Effector CD4-positive, alpha-beta T cell (primary cell): ENCODE measurements around the gene AKR7A3.
A peak's percentile ranks its signal among the peaks of the same experiment; 100 is the strongest.

Source experiments
- DNase-seq: peaks from one replicate; pipeline ENCODE4 v3.0.0-alpha.2; 2020
- total RNA-seq: gene quantifications from one replicate; lab custom pipeline; 2026; lab: John Stamatoyannopoulos, UW

Gene AKR7A3
- total RNA-seq, result 0.94 reads per million

GRCh38 chr1:19288324-19289241 is at the start of gene AKR7A3:
AKR7A3 (minus strand) TSS chr1:19288770; CDS start chr1:19288709, 61 bp downstream.
- DNase-seq, result peak; percentile 24

- no peak for DNase-seq
Measured at GRCh38 chr1:19338323-19338762, 49.8 kb upstream of the AKR7A3 start.

GRCh38 chr1:19337289-19337688 is 48.7 kb upstream of the AKR7A3 start:
- no peak for DNase-seq

- DNase-seq, result no peak
Measured at GRCh38 chr1:19336543-19336942, 48.0 kb upstream of the AKR7A3 start.

DNA sequence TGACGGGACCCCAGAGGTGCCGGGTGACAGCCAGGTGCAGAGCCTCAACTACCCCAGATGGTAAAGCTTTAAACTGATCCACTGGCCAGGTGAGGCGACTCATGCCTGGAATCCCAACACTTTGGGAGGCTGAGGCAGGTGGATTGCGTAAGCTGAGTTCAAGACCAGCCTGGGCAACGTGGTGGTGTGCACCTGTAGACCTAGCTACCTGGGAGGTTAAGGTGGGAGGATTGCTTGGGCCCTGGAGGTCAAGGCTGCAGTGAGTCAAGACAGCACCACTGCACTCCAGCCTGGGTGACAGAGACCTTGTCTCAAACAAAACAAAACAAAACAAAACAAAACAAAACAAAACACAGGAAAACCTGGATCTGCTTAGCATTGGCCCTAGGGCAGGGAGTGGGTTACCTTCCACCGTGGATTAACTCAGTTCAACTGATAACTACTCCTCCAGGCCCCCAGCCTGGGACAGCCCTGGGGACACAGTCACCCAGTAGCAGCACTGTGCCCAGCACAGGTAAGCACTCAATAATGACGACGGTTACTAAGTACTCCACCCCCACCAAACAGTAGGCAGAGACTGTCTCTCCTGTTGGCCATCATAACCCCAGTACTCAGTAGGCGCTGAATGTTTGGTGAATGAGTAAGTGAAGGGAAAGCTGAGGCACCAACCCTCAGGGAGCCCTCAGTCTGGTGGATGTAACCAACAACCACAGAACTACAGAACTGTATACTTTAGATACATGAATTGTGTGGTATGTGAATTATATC is 45.2 kb upstream of the AKR7A3 start:
- no peak for DNase-seq

DNA sequence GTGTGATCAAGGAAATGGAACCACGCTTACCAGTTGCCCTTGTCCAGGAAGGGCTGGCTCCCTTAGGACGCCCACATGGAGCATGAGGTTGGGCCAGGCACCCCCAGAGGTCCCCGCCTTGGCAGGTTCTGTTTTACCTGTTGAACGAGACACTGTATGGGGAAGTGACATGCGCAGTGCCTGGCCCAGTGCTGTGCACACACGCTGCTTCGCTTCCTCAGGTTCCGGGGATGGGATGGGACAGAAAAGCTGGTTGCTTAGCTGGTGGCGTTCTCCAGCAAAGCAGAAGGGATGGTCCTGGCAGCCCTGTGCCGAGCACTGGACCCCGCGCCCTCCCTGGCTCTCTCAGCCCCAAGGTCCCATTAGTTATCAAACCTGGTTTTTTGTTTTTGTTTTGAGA is 44.3 kb upstream of the AKR7A3 start:
- no peak for DNase-seq

DNA sequence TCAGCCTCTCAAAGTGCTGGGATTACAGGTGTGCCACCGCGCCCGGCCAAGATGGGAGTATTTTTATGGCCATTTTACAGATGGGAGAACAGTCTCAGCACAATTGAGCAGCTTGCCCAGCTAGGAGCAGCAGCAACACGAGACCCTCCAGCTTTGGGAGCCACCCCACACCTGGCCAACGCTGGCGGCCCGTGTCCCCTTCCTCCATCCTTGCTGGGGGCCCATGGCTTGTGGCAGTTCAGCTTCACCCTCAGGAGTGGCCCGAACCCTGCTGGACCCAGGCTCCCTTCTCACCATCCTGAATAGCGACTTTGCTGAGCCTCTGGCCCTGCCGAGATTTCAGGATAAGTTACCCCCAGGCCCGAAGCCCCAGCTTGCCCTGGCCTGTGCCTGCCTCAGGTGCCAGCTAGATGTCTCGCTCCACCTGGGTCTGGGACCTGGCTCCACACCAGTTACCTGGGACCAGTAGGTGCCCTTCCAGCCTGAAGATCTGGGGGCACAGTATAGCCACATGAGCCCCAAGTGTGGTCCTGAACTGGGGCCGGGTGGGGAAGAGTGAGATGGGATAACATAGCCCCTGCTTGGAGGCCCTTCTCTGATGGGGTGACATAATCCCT is 42.8 kb upstream of the AKR7A3 start:
- DNase-seq, result no peak

DNA sequence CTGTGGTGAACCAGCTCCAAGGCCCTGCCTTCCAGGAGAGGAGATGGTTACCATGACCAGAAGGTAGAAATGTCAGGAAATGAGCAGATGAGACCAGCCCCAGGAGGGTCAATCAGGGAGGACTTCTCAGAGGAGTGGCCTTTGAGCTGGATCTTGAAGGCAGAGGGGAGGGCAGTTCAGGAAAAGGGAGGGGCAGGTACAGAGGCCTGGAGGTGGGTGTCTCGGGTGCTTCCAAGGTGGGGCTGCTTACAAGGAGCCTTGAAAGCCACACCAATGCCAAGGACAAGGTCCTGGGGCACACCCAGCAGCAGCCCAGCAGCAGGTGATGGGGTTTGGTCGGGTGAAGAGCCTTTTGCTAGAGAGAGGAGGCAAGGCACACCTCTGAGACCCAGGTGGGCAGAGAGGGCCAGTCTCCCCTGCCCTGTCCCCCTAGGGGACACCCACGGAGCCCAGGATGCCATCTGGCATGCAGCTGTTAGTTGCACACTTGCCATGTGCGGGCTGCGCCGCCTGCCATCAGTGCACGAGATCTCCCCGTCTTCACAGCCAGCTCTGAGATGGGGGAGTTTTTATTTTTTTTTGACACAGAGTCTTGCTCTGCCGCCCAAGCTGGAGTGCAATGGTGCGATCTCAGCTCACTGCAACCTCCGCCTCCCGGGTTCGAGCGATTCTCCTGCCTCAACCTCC is 42.0 kb upstream of the AKR7A3 start:
- DNase-seq, result no peak

DNA sequence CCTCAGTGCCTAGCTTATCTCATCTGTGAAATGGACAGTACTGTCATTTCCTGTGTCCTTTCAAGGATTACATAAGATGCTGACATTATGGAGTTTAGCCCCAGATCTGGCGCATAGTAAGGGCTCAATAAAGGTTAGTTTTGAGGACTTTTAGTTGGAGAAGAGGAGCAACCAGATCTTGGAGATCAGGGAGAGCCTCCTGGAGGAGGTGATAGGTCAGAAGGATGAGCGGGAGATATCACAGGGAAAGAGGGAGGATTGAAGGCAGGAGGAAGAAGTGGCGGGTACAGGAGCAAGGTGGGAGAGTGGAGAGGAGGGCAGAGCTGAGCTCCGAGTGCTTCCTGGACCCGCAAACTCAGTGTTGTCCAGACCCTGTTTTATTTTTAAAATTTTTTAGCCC is 41.0 kb upstream of the AKR7A3 start:
- DNase-seq, result no peak

DNA sequence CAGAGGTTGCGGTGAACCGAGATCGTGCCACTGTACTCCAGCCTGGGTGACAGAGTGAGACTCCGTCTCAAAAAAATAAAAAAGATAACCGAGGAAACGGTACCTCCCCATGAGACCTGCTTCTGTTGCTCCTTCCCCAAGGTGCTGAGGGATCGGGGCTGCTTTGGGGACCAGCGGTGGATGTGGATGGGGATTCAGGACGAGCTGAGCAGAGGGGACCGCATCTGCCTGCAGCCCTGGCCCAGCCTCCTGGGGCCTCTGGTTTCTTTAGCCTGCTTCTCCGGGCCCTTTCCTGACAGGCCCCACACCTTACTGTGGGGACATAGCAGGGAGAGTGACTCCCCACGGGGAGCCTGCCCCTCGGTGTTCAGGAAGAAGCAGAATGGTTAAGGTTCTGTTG is 40.6 kb upstream of the AKR7A3 start:
- DNase-seq, result no peak

DNA sequence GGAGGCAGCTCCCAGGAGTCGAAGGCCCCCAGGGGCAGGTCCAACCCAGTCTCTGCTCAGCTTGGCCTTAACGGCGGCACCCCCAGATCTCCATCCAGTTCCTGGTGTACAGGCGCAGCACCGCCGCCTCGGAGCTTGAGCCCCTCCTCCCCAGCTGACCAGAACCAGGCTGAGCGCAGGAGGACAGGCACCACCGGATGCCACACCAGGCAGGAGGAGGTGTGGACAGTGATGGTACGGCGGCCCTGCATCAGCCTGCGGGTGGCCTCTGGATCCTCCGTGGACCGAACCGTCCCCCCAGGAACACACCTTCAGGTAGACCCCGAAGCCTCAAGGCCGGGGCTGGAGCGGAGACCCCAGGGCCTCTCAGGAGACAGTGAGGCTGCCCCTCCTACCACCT is 39.9 kb upstream of the AKR7A3 start:
- DNase-seq, result no peak

- no peak for DNase-seq
Measured at GRCh38 chr1:19327736-19328135, 39.2 kb upstream of the AKR7A3 start.

DNA sequence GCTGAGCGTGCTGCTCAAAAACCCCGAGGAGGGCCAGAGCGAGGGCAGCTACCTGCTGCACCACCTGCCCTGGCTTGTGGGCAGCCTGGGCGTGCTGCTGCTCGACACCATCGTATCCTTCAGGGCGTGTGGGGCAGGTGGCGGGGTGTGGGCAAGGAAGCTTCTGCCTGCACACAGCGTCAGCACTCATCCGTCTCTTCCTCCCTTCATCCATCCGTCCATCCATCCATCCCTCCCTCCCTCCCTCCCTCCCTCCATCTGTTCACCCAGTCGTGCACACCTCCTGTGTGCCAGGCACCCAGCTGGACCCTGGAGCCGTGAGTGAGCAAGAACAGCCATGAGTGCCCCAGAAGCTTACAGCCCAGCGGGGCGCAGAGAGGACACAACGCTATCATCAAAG is 38.7 kb upstream of the AKR7A3 start:
- DNase-seq, result no peak

DNA sequence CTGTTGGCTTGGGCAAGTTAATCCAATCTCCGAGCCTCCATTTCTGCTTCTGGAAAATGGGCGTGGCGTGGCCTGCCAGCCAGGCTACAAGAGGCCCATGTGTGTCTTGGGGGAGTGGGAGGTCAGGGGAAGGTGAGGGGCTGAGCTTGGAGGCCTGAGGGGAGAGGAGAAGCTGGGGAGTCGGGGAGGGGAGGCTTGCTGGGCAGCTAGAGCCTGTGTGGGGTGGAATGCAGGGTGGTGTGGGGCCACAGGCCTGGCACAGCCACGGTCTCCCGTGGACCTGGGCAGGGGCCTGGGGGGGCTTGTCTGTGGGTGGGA is 38.1 kb upstream of the AKR7A3 start:
- no peak for DNase-seq

GRCh38 chr1:19325958-19326747 is 37.6 kb upstream of the AKR7A3 start:
- DNase-seq, result no peak

GRCh38 chr1:19325368-19325957 is 36.9 kb upstream of the AKR7A3 start:
- no peak for DNase-seq

DNA sequence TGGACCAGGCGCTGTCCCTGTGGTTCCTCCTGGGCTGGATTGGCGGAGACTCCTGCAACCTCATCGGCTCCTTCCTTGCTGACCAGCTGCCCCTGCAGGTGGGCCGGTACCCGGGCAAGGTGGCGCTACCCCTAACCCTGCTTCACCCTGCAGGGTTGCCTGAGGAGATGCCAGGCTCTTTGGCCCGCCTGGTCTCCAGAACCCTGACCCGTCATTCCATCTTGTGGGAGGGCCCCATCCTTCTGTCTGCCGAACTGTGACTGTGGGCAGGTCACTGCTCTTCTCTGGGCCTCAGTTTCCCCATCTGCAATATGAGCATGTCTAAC is 36.1 kb upstream of the AKR7A3 start:
- no peak for DNase-seq

DNA sequence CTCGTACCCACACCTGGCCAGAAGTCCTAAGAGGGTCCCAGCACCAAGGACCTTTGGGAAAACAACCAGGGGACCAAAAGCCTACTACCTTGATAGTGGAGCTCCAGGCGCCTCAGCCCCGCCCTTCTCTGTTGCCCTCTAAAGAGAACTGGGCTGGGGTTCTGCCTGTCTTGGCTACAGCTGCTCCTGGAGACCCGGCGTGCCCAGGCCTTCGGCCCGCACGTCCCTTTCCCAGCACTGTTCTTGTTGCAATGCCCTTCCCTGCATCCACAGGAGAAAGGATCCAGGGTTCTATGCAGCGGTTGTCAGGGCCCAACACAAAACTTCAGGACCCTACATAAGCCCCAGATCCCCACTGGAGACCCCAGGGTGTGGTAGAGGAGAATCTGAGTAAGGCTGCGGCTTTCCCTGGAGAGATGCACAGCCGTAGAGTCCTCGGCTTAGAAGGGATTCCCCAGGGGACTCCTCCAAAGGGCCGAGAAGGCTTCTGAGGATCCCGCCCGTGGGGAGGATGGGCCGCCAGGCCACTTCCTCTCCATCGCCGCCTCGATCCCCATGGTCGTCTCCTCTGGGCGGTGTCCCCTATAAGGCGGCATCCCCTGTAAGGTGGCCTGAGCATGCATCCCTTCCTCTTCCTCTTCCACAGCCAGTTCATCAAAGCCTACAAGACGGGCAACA is 35.6 kb upstream of the AKR7A3 start:
- no peak for DNase-seq

DNA sequence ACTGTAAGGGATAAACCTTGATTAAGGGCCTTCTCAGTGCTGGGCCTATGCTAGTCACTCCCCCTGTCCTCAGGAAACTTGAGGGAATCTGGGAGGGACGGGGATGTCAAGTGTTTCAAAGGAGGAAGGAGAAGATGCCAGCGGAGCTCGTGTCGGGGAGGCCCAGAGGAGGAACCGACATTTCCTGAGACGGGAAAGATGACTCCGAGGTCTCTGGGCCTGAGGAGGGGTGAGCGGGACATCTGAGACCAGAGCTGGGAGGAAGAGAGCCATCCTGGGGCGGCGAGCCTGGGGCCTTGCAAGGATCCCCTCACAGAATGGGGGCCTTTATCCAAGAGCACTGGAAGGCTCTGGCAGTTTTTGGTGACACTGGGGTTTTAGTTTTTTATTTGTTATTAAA is 33.9 kb upstream of the AKR7A3 start:
- DNase-seq, result no peak

- DNase-seq, result no peak
Measured at GRCh38 chr1:19321071-19321470, 32.5 kb upstream of the AKR7A3 start.

GRCh38 chr1:19319196-19319595 is 30.6 kb upstream of the AKR7A3 start:
- no peak for DNase-seq
